ENCODE measurements around the gene TNFAIP1.
"Not testable (repeated sequence)": the region's sequence is repeated elsewhere in the genome, so short reads cannot be mapped to it uniquely, and the experiment has no call there.

The TNFAIP1 gene

DNA sequence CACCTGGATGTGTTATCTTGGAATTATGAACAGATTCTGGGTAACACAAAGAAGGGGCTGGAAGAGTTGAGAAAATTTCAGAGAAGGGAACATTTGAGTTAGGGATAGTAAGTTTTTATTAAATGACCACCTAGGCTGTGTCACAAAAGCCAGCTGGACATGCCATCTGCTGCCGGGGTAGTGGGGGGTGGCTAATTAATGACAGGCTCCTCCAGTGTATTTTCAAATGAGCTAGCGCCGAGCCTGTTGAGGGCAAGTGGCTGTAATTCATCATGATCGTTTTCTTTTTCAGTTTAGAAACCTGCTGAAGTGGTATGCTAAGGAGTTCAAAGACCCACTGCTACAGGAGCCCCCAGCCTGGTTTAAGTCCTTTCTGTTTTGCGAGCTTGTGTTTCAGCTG, 10.3 kb upstream of the TNFAIP1 start:
- no peak for DNase-seq

DNA sequence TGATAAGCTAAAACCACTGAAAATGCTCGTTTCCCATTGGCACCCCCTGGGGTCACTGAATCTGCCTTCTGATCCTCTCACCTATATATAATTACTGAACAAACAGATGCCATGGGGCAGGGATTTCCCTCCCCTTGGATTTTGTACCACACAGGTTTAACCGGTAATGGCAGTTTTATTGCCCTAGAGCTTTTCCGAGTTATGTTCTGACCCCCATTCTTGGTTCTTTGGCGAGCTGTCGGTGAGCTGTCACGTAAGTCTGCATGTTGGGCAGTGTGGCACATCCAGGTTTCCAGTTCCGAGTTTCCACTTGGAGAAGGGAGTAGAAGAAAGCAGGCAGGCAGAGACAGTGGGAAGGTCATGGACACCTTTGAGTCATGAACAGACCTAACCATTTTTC, 9.4 kb upstream of the TNFAIP1 start:
- DNase-seq: peak; percentile 68

GRCh38 chr17:28327031-28327607, 8.4 kb upstream of the TNFAIP1 start:
- DNase-seq: peak; percentile 53

GRCh38 chr17:28327709-28328108, 7.9 kb upstream of the TNFAIP1 start:
- DNase-seq: no peak

DNA sequence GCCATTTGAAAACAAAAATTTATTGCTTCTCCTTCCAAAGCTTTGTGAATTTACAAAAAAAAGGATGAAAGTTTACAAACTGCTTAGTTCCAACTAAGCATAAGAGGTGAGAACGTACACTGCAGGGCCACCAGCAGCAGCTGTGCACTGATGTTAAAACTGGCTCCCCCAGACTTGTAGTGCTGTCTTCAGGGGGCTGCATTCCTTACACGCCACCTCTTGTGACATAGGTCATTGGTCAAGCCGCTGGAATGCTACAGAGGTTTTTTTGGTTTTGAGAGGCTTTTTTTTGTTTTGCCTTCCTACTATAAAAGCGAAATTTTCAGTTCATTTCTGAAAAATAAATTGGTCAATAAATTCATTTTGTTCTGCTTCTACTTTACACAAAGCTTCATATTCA, 7.2 kb upstream of the TNFAIP1 start:
- DNase-seq: no peak

DNA sequence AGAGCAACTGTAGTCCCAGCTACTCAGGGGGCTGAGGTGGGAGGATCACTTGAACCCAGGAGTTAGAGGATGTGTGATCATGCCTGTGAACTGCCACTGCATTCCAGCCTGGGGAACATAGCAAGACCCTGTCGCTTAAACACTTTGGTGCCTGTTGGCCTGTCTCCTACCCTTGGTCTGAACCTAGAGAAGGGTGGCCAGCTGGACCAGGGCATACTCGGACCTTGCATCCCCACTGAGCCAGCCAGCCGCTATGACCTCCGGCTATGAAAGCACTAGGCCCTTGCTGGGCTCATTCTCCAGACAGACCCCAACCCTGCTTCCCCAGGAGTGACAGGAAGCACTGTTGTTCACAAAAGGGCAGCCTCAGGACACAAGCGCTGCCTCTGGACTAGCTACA, 4.9 kb upstream of the TNFAIP1 start:
- DNase-seq: no peak

GRCh38 chr17:28331891-28332420, 3.6 kb upstream of the TNFAIP1 start:
- DNase-seq: no peak

DNA sequence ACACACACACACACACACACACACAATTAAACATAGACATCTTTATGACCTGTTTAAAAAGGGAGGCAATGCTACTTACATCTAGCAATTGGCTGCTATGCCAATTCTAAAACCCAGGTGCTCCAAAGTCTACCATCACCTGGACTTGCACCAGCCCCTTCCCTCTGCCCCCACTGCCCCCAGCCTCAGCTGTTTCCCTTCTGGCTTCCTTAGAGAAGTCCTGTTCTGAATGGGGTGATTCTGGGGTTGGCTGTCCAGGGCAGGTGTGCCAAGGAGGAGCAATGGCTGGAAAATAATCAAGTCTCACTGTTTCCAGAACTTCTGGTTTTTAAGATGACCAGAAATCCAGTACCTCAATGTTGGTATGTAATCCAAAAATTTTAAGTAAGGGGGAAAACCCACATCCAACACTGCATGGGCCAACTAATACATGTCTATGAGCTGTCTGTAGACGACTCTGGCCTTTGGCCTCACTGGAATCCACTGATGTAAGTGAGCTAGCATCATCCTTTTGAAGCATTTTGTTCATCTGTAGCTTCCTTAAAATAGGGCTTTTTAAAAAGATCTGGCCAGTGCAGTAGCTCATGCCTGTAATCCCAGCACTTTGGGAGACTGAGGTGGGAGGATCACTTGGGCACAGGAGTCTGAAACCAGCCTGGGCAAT, 2.3 kb upstream of the TNFAIP1 start:
- DNase-seq: no peak

DNA sequence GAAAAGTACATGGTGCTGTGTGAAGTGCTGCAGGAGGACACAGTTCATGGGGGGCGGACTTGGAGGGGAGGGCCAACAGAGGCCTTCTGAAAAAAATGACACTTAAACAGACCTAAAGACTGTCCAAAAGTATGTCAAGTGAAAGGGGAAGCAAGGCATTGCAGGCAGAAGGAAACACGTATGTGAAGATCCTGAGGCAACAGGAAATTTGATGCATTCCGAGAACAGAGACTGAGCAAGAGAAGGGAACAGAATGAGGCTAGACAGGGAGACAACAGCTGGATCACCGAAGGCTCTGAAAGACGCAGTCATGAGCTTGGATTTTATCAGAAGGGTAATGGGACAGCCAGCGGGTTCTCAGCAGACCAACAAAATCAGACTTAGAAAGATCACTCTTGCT, 1.4 kb upstream of the TNFAIP1 start:
- no peak for DNase-seq

DNA sequence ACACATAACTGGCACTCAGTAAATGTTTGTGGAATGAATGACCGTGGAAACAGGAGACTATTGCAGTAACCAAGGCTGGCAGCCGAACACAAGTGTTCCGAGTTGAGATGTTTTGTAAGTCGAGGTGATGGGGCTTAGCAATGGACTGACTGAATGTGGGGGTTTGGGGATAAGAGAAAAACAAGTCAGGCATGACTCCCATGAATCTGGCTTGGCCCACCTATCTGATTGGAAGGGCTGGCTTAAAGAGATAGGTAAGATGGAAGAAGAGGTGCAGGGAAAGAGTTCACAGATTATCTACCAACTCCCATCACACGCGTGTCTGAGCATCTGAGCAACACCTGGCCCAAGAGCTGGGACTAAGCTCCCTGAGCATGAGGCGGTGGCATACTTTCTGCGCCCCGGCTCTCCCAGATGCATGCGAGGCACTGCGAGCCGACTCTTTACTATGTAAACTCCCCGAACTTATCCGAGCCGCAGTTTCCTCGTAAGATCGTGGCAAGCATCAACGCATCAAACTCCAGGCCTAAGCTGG, 828 bp upstream of the TNFAIP1 start:
- peak; percentile 69 for DNase-seq

DNA sequence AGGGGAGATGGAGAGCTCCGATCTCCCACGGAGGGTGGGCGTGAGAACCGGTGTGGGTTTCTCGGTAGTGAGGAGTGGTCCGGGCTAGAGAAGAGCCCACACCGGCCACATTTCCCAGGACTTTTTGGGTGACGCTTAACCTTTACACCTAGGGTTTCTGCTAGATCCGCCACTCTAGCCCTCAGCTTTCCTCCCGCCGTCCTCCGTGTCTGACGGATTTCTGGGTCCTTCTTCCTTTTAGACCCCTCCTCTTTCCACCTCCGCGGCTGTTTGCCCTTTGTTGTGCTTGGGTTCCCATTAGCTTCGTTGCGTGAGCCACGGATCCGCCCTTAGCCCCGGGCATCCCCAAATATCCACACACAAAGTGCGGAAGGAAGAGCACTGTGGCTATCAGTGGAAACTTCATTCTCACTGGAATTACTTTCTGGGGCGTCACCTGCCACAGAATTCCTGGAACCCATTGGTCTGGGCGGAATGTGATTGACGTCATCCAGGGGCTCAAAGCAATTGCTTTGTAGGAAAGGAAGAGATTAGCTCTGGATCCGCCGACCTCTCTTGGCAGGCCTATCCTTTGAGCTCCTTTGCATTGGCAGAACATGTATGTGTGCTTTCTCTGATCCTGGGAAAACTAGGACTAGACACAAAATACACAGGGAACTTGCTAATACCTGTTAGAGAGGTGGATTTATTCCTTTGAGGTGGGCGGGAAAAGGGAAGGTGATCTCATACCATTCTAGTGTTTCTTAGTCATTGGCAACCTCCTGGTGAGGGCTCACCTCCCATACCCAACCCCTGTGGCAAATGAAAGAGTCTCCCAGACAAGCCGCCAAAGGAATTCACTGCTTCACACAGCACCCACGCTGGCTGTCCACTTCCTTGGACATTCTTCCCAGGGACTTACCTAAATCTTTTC, 654 bp downstream of the TNFAIP1 start:
- peak; percentile 72 for DNase-seq

DNA sequence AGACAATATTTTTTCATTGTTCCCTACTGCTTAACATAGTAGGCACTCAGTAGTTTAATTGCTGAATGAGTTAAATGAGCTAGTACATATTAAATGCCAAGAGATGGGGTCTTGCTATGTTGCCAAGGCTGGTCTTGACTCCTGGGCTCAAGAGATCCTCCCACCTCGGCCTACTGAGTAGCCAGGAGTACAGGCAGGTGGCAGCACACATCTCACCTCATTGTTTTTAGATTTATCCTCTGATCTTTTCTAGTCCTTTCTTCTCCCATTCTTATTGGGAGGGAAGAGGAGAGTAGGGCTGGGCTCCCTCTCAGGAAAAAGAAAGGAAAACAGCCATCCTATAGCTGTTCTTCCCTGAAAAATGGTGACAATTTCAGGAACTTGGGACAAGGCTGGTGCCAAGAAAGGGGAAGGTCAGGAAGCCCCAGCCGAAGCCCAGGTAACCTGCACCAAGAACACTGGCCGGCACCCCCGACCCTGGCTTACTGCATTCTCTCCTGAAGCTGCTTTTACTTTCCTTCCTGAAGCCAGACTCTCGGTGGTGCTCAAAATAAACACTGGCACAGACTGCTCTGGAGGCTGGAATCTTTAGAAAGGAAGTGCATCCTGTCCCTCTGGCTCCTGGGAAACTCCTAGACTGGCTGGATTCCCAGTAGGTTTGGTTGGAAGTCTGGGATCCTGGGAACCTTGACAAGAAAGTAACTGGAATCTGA, 2.7 kb downstream of the TNFAIP1 start:
- no peak for DNase-seq

GRCh38 chr17:28338769-28339212, 3.2 kb downstream of the TNFAIP1 start:
- DNase-seq: not testable (repeated sequence)

DNA sequence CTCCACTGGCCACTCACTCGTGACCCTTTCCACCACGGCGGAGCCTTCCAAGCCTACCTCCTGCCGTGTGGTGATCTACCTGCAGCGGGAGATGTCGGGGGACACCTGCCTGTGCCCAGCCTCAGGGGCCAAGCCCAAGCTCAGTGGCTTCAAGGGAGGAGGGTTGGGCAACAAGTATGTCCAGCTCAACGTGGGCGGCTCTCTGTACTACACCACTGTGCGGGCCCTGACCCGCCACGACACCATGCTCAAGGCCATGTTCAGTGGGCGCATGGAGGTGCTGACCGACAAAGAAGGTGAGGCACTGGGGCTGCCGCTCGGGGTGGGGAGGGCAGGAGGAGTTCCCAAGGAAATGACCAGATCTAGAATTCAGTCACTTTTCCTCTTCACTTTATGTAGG, 3.9 kb downstream of the TNFAIP1 start:
- no peak for DNase-seq

GRCh38 chr17:28340374-28340773, 4.8 kb downstream of the TNFAIP1 start:
- no peak for DNase-seq

DNA sequence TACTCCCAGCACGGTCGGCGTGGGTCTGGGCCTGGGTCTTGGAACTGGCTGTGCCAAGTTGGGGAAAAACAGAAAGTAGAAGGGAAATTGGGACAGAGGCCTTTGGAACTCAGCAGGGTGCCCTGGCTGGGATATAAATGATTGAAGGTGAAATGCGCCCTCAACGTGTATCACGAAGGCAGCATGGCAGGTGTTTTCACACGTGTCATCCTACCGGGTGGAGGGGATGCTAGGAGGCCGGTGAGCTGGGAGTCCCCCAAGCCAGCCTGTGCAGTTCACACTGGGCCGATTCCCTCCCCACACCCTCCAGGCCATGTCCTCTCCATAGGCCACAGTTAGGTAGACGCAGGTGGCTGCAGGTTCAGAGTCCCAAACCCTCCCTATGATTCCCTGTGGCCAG, 6.0 kb downstream of the TNFAIP1 start:
- DNase-seq: no peak

- DNase-seq: no peak
Measured at GRCh38 chr17:28342313-28342712, 6.8 kb downstream of the TNFAIP1 start.

GRCh38 chr17:28343491-28343932, 8.0 kb downstream of the TNFAIP1 start:
- DNase-seq: peak; percentile 18

GRCh38 chr17:28344011-28344410, 8.4 kb downstream of the TNFAIP1 start:
- DNase-seq: no peak

- no peak for DNase-seq
Measured at GRCh38 chr17:28344435-28344901, 8.9 kb downstream of the TNFAIP1 start.

- DNase-seq: peak; percentile 22
Measured at GRCh38 chr17:28345419-28346198, 10.0 kb downstream of the TNFAIP1 start.

GRCh38 chr17:28346199-28346580, 10.6 kb downstream of the TNFAIP1 start:
- no peak for DNase-seq

Measured in DMS53 (cell line).